ENCODE results near the gene C16orf74.

The C16orf74 gene

GRCh38 chr16:85718682-85719081, 32.2 kb downstream of the C16orf74 start:
- no peak for DNase-seq (ENCODE audit: low read depth in 2 of 2, low spot score in 1 of 2)

GRCh38 chr16:85718153-85718477, 32.8 kb downstream of the C16orf74 start:
- DNase-seq (ENCODE audit: low read depth in 2 of 2, low spot score in 1 of 2): no peak

- peak; percentile 15 to 31 for DNase-seq (ENCODE audit: low read depth in 2 of 2, low spot score in 1 of 2)
Observed at GRCh38 chr16:85717393-85718152, 33.3 kb downstream of the C16orf74 start.

- no peak for DNase-seq (ENCODE audit: low read depth in 2 of 2, low spot score in 1 of 2)
Observed at GRCh38 chr16:85716680-85717038, 34.2 kb downstream of the C16orf74 start.

- no peak for DNase-seq (ENCODE audit: low read depth in 2 of 2, low spot score in 1 of 2)
Observed at GRCh38 chr16:85716022-85716679, 34.7 kb downstream of the C16orf74 start.

- no peak for DNase-seq (ENCODE audit: low read depth in 2 of 2, low spot score in 1 of 2)
Observed at GRCh38 chr16:85715169-85716021, 35.5 kb downstream of the C16orf74 start.

- no peak for DNase-seq (ENCODE audit: low read depth in 2 of 2, low spot score in 1 of 2)
Observed at GRCh38 chr16:85712801-85713200, 38.1 kb downstream of the C16orf74 start.

GRCh38 chr16:85711982-85712587, 38.8 kb downstream of the C16orf74 start:
- no peak for DNase-seq (ENCODE audit: low read depth in 2 of 2, low spot score in 1 of 2)

GRCh38 chr16:85710732-85711131, 40.2 kb downstream of the C16orf74 start:
- DNase-seq (ENCODE audit: low read depth in 2 of 2, low spot score in 1 of 2): no peak

- no peak for DNase-seq (ENCODE audit: low read depth in 2 of 2, low spot score in 1 of 2)
Observed at GRCh38 chr16:85709766-85710585, 40.9 kb downstream of the C16orf74 start.

GRCh38 chr16:85708338-85708737, 42.6 kb downstream of the C16orf74 start:
- no peak for DNase-seq (ENCODE audit: low read depth in 2 of 2, low spot score in 1 of 2)

- DNase-seq (ENCODE audit: low read depth in 2 of 2, low spot score in 1 of 2): no peak
Observed at GRCh38 chr16:85707528-85708095, 43.3 kb downstream of the C16orf74 start.

GRCh38 chr16:85706449-85707034, 44.4 kb downstream of the C16orf74 start:
- no peak for DNase-seq (ENCODE audit: low read depth in 2 of 2, low spot score in 1 of 2)

GRCh38 chr16:85704900-85705846, 45.7 kb downstream of the C16orf74 start:
- DNase-seq (ENCODE audit: low read depth in 2 of 2, low spot score in 1 of 2): no peak

- DNase-seq (ENCODE audit: low read depth in 2 of 2, low spot score in 1 of 2): no peak
Observed at GRCh38 chr16:85704011-85704410, 46.9 kb downstream of the C16orf74 start.

- DNase-seq (ENCODE audit: low read depth in 2 of 2, low spot score in 1 of 2): no peak
Observed at GRCh38 chr16:85699628-85700027, 51.3 kb downstream of the C16orf74 start.

- DNase-seq (ENCODE audit: low read depth in 2 of 2, low spot score in 1 of 2): no peak
Observed at GRCh38 chr16:85698935-85699558, 51.8 kb downstream of the C16orf74 start.

GRCh38 chr16:85698459-85698891, 52.4 kb downstream of the C16orf74 start:
- DNase-seq (ENCODE audit: low read depth in 2 of 2, low spot score in 1 of 2): no peak

Data from stimulated activated CD8-positive, alpha-beta memory T cell treated with anti-CD3 and anti-CD28 coated beads, Interleukin-4, amount 100 ng/mL, for 1 hour (primary cell).